ENCODE measurements around the gene AKT2.

- TF ChIP-seq EZH2phosphoT487 (IDR thresholded peaks at IDR 0.05; ENCODE audit: borderline replicate concordance) (no peak), CTCF (IDR thresholded peaks at IDR 0.05 in 2 of 3, conservative IDR thresholded peaks at IDR 0.05 in 1 of 3; ENCODE audit: borderline replicate concordance in 1 of 3, insufficient read depth in 1 of 3, low read depth in 2 of 3, low read length in 2 of 3) (no peak), YY1 (IDR thresholded peaks at IDR 0.05; ENCODE audit: extremely low read depth, insufficient replicate concordance, low read depth, low read length) (no peak), POLR2A (IDR thresholded peaks at IDR 0.05; ENCODE audit: borderline replicate concordance, extremely low read depth, insufficient read depth, insufficient read length) (no peak)
Measured at GRCh38 chr19:40225440-40226305, 59.5 kb downstream of the AKT2 start.
